Osteoblast (primary cell): ENCODE data around the gene RGL4. TPM values are rescaled to one million over a fixed set of nuclear protein-coding genes. Genes with fewer than 3 reads are reported as not detected.

Experiments
- DNase-seq: peaks from one replicate; pipeline ENCODE4 v3.0.0; 2011; ENCODE audit warnings: low spot score, mixed read lengths; ENCODE audit not compliant: insufficient read length; ENCODE audit errors: missing footprints
- H2AFZ ChIP-seq: 2 replicates; pipeline ENCODE4 v1.6.0; 2011; ENCODE audit warnings: mild to moderate bottlenecking, low read length
- H3K27ac ChIP-seq: 2 replicates; pipeline ENCODE4 v1.5.1; 2011; ENCODE audit warnings: mild to moderate bottlenecking, low read depth, low read length, moderate library complexity
- H3K27me3 ChIP-seq: 2 replicates; pipeline ENCODE4 v1.6.0; 2012; ENCODE audit warnings: mild to moderate bottlenecking, control low read depth, inconsistent platforms, low read length, moderate library complexity; ENCODE audit not compliant: insufficient read depth
- H3K36me3 ChIP-seq: 2 replicates; pipeline ENCODE4 v1.5.1; 2011; ENCODE audit warnings: mild to moderate bottlenecking, low read length, control low read depth, moderate library complexity; ENCODE audit not compliant: insufficient read depth
- H3K4me1 ChIP-seq: 2 replicates; pipeline ENCODE4 v1.5.1; 2011; ENCODE audit warnings: mild to moderate bottlenecking, low read length, control low read depth, moderate library complexity; ENCODE audit not compliant: insufficient read depth
- H3K4me2 ChIP-seq: 2 replicates; pipeline ENCODE4 v1.6.0; 2011; ENCODE audit warnings: mild to moderate bottlenecking, low read length; ENCODE audit not compliant: insufficient read depth
- H3K4me3 ChIP-seq: fragments of 200-600 bp; sonication (generic); 3 replicates; pipeline ENCODE4 v1.5.1; 2012; ENCODE audit warnings: mild to moderate bottlenecking, low read length, inconsistent platforms; ENCODE audit not compliant: insufficient read depth
- H3K79me2 ChIP-seq: 2 replicates; pipeline ENCODE4 v1.6.0; 2012; ENCODE audit warnings: mild to moderate bottlenecking, low read length, control low read depth, inconsistent platforms; ENCODE audit not compliant: insufficient read depth
- H3K9me3 ChIP-seq: 2 replicates; pipeline ENCODE4 v1.5.1; 2011; ENCODE audit warnings: low read depth, low read length, control low read depth
- H4K20me1 ChIP-seq: 2 replicates; pipeline ENCODE4 v1.6.0; 2012; ENCODE audit warnings: mild to moderate bottlenecking, low read length, control low read depth; ENCODE audit not compliant: insufficient read depth
- CTCF ChIP-seq: IDR thresholded peaks from 2 replicates; pipeline ENCODE4 v1.5.1; 2011; ENCODE audit warnings: mild to moderate bottlenecking, low read depth, low read length, moderate library complexity; ENCODE audit errors: extremely low read depth
- total RNA-seq: library from RNA; depleted of rRNA; stranded (reverse); fragments of >200 nt; gene quantifications from 2 replicates; pipeline ENCODE4 v1.2.3, GENCODE V29; 2012

RGL4 gene
- total RNA-seq, 1 donor = not detected

DNA sequence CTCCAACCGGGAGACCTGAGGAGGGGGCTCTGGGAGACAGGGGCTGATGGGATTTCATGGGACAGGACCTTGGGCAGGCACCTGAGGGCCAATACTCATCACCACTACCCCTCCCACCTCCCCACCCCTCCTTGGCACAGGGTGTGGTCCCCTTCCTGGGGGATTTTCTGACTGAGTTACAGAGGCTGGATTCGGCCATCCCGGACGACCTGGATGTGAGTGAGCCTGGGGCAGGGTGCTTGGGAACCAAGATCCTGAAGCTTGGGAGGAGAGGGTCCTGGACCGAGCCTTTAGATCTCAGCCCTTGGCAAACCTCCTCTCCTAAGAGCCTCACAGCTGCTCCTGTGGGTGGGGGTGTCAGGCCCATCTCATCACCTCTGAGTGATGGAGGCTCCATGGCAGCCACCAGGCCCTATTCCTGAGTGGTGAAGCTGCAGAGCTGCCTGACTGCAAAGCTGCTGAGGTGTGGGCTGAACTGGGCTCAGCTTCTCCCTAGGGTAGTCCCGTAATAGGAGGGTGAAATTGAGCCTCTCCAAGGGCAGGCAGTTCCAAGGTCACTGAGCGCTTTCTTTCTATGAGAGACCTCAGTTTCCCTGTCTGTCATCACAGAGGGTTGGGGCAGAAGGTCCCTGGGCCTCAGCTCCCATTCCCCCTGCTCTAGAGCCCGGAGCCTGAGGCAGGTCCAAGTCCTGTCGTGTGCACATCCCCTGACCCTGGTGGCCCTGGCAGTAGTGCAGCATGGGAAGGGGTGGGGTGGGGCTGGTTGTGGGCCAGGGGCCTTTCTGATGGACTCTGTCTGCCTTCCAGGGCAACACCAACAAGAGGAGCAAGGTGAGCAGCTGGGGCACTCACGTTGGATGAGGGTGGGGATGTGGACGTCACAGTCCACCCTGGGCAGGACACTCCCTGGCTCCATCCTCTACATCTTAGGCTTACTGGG lies 6.5 kb downstream of the RGL4 start:
- peaks cover 16% of the 10 kb centered on the region for H4K20me1 ChIP-seq
- H3K9me3 ChIP-seq = no peaks in the 10 kb centered on the region
- no peak for TF ChIP-seq CTCF
- H2AFZ ChIP-seq = no peak overlapping the region
- no peak overlapping the region for H3K4me3 ChIP-seq
- no peak overlapping the region for H3K4me2 ChIP-seq
- H3K27me3 ChIP-seq = no peaks in the 10 kb centered on the region
- H3K27ac ChIP-seq = no peak overlapping the region
- H3K79me2 ChIP-seq = peaks cover 14% of the 10 kb centered on the region
- H3K36me3 ChIP-seq = peaks cover 10% of the 10 kb centered on the region
- no peak for DNase-seq
- H3K4me1 ChIP-seq = no peaks in the 10 kb centered on the region

- Histone ChIP-seq H3K9me3 (no peaks in the 10 kb centered on the region), H3K27me3 (no peaks in the 10 kb centered on the region), H3K4me2 (no peak overlapping the region), H3K36me3 (peaks cover 10% of the 10 kb centered on the region), H2AFZ (no peak overlapping the region), H3K4me3 (no peak overlapping the region), H3K27ac (no peak overlapping the region), H4K20me1 (peaks cover 20% of the 10 kb centered on the region), H3K79me2 (peaks cover 21% of the 10 kb centered on the region), H3K4me1 (no peaks in the 10 kb centered on the region)
- DNase-seq = peak; percentile 72
- TF ChIP-seq CTCF = no peak
These were observed 7.3 kb downstream of the RGL4 start for GRCh38 chr22:23698094-23698493.

- no peak for TF ChIP-seq CTCF
These were observed 7.9 kb downstream of the RGL4 start for GRCh38 chr22:23698673-23699235.

GRCh38 chr22:23700706-23701105 lies 9.9 kb downstream of the RGL4 start:
- DNase-seq = no peak

More at GRCh38 chr22:23698673-23699235, 7.9 kb downstream of the RGL4 start:
- Histone ChIP-seq H3K9me3 (no peaks in the 10 kb centered on the region), H3K4me3 (no peak overlapping the region), H3K27me3 (no peaks in the 10 kb centered on the region), H3K79me2 (peaks cover 28% of the 10 kb centered on the region), H3K27ac (no peak overlapping the region), H4K20me1 (peaks cover 20% of the 10 kb centered on the region), H2AFZ (no peak overlapping the region), H3K36me3 (peaks cover 10% of the 10 kb centered on the region), H3K4me2 (no peak overlapping the region), H3K4me1 (no peaks in the 10 kb centered on the region)
- DNase-seq = peak; percentile 66

More at GRCh38 chr22:23700706-23701105, 9.9 kb downstream of the RGL4 start:
- Histone ChIP-seq H3K9me3 (no peaks in the 10 kb centered on the region), H2AFZ (no peak overlapping the region), H3K4me1 (no peaks in the 10 kb centered on the region), H4K20me1 (peaks cover 20% of the 10 kb centered on the region), H3K27ac (no peak overlapping the region), H3K79me2 (peaks cover 39% of the 10 kb centered on the region), H3K4me3 (no peak overlapping the region), H3K4me2 (no peak overlapping the region), H3K36me3 (peaks cover 13% of the 10 kb centered on the region), H3K27me3 (no peaks in the 10 kb centered on the region)
- TF ChIP-seq CTCF = no peak
